Mesendoderm (in vitro differentiated cells): Measurements from ENCODE around the gene MEGF6.
A peak's percentile ranks its signal among the peaks of the same experiment; 100 is the strongest.

Source experiments
- DNase-seq: peaks from one replicate; pipeline ENCODE4 v3.0.0; 2013
- H2AK5ac ChIP-seq: 2 replicates; pipeline ENCODE4 v1.6.1; 2013; ENCODE audit warnings: low read length, inconsistent platforms
- H2BK120ac ChIP-seq: 2 replicates; pipeline ENCODE4 v1.6.1; 2013; ENCODE audit warnings: low read depth, mild to moderate bottlenecking, low read length, moderate library complexity, mixed read lengths
- H2BK15ac ChIP-seq: replicated peaks from 2 replicates; pipeline ENCODE4 v1.6.1; 2013; ENCODE audit warnings: low read depth, mild to moderate bottlenecking, moderate library complexity
- H2BK5ac ChIP-seq: 2 replicates; pipeline ENCODE4 v1.6.1; 2013; ENCODE audit warnings: low read length, inconsistent platforms
- H3K18ac ChIP-seq: 2 replicates; pipeline ENCODE4 v1.6.1; 2013; ENCODE audit warnings: mild to moderate bottlenecking, low read length, mixed read lengths
- H3K23ac ChIP-seq: one replicate; pipeline ENCODE4 v1.6.1; 2013; ENCODE audit warnings: low read length
- H3K27ac ChIP-seq: 2 replicates; pipeline ENCODE4 v1.5.1; 2013; ENCODE audit warnings: low read depth, mild to moderate bottlenecking, inconsistent platforms, low read length, moderate library complexity
- H3K27me3 ChIP-seq: 2 replicates; pipeline ENCODE4 v1.6.1; 2013; ENCODE audit warnings: low read length, control low read depth, mild to moderate bottlenecking, inconsistent platforms; ENCODE audit not compliant: insufficient read depth, poor library complexity
- H3K36me3 ChIP-seq: 2 replicates; pipeline ENCODE4 v1.6.1; 2013; ENCODE audit warnings: low read length, inconsistent platforms; ENCODE audit not compliant: control insufficient read depth, insufficient read depth
- H3K4ac ChIP-seq: one replicate; pipeline ENCODE4 v1.6.1; 2013; ENCODE audit warnings: low read depth, mild to moderate bottlenecking, low read length, moderate library complexity
- H3K4me1 ChIP-seq: 2 replicates; pipeline ENCODE4 v1.6.1; 2013; ENCODE audit warnings: low read depth, low read length, inconsistent platforms; ENCODE audit not compliant: control insufficient read depth
- H3K4me2 ChIP-seq: 2 replicates; pipeline ENCODE4 v1.6.1; 2013; ENCODE audit warnings: low read length
- H3K4me3 ChIP-seq: 2 replicates; pipeline ENCODE4 v1.5.1; 2013; ENCODE audit warnings: mild to moderate bottlenecking, low read length
- H3K56ac ChIP-seq: one replicate; pipeline ENCODE4 v1.6.1; 2013; ENCODE audit warnings: low read length
- H3K79me1 ChIP-seq: 2 replicates; pipeline ENCODE4 v1.6.1; 2013; ENCODE audit warnings: low read length, inconsistent platforms
- H3K79me2 ChIP-seq: 2 replicates; pipeline ENCODE4 v1.6.1; 2013; ENCODE audit warnings: mild to moderate bottlenecking, low read length; ENCODE audit not compliant: control insufficient read depth, insufficient read depth
- H3K9ac ChIP-seq: 2 replicates; pipeline ENCODE4 v1.6.1; 2013; ENCODE audit warnings: low read length, inconsistent platforms
- H4K5ac ChIP-seq: one replicate; pipeline ENCODE4 v1.6.1; 2013; ENCODE audit warnings: low read length
- H4K8ac ChIP-seq: one replicate; pipeline ENCODE4 v1.6.1; 2013; ENCODE audit warnings: low read depth, mild to moderate bottlenecking, control low read depth, low read length, moderate library complexity
- WGBS: extraction: QIAGEN DNeasy Blood & Tissue Kit; methylation state at CpG from one replicate; pipeline ENCODE4 v1.1.7; 2013; ENCODE audit warnings: low lambda C conversion rate, missing lambda C conversion rate; ENCODE audit not compliant: insufficient coverage; ENCODE audit errors: extremely low coverage; 5-methylcytosine and 5-hydroxymethylcytosine counted together

The MEGF6 gene

GRCh38 chr1:3548156-3548893 is 63.0 kb downstream of the MEGF6 start:
- Histone ChIP-seq H3K79me1 (no peaks in the 10 kb centered on the region), H2AK5ac (no peak overlapping the region), H3K79me2 (no peaks in the 10 kb centered on the region), H4K8ac (no peak overlapping the region), H3K4me2 (no peak overlapping the region), H3K4me1 (no peaks in the 10 kb centered on the region), H3K23ac (no peak overlapping the region), H3K4ac (no peak overlapping the region), H3K4me3 (no peak overlapping the region), H3K27me3 (no peaks in the 10 kb centered on the region), H3K18ac (no peak overlapping the region), H3K36me3 (no peaks in the 10 kb centered on the region), H3K56ac (no peak overlapping the region), H2BK5ac (no peak overlapping the region), H3K9ac (no peak overlapping the region), H2BK120ac (no peak overlapping the region), H4K5ac (no peak overlapping the region), H2BK15ac (no peak overlapping the region), H3K27ac (no peak overlapping the region)
- DNase-seq = peak; percentile 36
- WGBS = no CpG with 5 or more reads among the region's 24 CpGs

GRCh38 chr1:3547055-3548005 is 64.0 kb downstream of the MEGF6 start:
- Histone ChIP-seq H4K5ac (no peak overlapping the region), H3K56ac (peak overlapping the region; percentile 15), H3K79me2 (no peaks in the 10 kb centered on the region), H4K8ac (no peak overlapping the region), H3K27me3 (no peaks in the 10 kb centered on the region), H3K18ac (no peak overlapping the region), H2BK15ac (no peak overlapping the region), H3K4ac (no peak overlapping the region), H2AK5ac (no peak overlapping the region), H3K23ac (no peak overlapping the region), H3K79me1 (no peaks in the 10 kb centered on the region), H2BK120ac (no peak overlapping the region), H3K4me3 (no peak overlapping the region), H2BK5ac (no peak overlapping the region), H3K36me3 (no peaks in the 10 kb centered on the region), H3K27ac (no peak overlapping the region), H3K4me2 (no peak overlapping the region), H3K9ac (no peak overlapping the region), H3K4me1 (no peaks in the 10 kb centered on the region)
- WGBS = no CpG with 5 or more reads among the region's 38 CpGs
- DNase-seq = peak; percentile 63

- Histone ChIP-seq H2AK5ac (no peak overlapping the region), H3K4me1 (no peaks in the 10 kb centered on the region), H3K56ac (no peak overlapping the region), H3K27me3 (no peaks in the 10 kb centered on the region), H3K9ac (no peak overlapping the region), H3K27ac (no peak overlapping the region), H3K4me2 (no peak overlapping the region), H3K79me1 (no peaks in the 10 kb centered on the region), H3K4me3 (no peak overlapping the region), H3K79me2 (no peaks in the 10 kb centered on the region), H2BK5ac (no peak overlapping the region), H3K36me3 (no peaks in the 10 kb centered on the region), H4K5ac (no peak overlapping the region), H3K18ac (no peak overlapping the region), H4K8ac (no peak overlapping the region), H3K23ac (no peak overlapping the region), H3K4ac (no peak overlapping the region), H2BK120ac (no peak overlapping the region), H2BK15ac (no peak overlapping the region)
- DNase-seq = no peak
- no CpG with 5 or more reads among the region's 4 CpGs for WGBS
These were observed 65.3 kb downstream of the MEGF6 start for GRCh38 chr1:3546048-3546384.

DNA sequence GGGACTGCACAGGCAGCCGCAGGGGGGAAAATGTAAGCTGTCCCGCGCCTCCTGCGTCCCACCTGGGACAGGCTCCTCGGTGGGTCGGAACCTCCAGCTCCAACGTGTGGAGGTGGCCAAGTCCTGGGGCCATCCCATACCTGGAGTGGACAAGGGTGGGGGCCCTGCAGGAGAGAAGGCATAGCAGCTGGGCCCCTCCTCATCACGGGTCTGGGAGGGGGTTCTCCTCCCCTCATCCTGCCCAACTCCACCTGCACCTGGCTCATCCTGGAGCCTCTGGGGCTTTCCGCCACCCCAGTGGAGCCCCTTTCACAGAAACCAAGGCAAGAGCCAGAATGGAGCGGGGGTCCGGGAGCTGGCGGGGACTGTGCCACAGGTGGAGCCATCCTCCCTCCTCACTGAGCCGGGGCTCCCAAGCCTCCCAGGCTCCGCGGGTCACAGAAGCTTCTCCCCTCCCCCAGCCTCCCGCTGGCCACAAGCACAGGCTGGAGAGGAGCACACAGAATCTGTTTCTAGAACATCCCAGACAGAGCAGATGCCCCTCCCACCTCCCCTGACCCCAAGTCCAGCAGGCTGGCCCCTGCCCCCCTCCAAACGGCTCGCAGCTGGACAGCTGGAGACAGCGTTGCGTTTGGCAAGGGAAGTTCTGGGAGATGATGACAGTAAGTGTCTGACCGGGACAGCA is 65.8 kb downstream of the MEGF6 start:
- no peak overlapping the region for H3K56ac ChIP-seq
- no peak overlapping the region for H3K27ac ChIP-seq
- no peak overlapping the region for H2AK5ac ChIP-seq
- H3K4me2 ChIP-seq = no peak overlapping the region
- no peaks in the 10 kb centered on the region for H3K36me3 ChIP-seq
- no peaks in the 10 kb centered on the region for H3K79me1 ChIP-seq
- no peak overlapping the region for H3K4ac ChIP-seq
- no CpG with 5 or more reads among the region's 21 CpGs for WGBS
- no peaks in the 10 kb centered on the region for H3K79me2 ChIP-seq
- no peak overlapping the region for H2BK5ac ChIP-seq
- H3K4me1 ChIP-seq = no peaks in the 10 kb centered on the region
- H3K4me3 ChIP-seq = no peak overlapping the region
- H2BK15ac ChIP-seq = no peak overlapping the region
- H4K5ac ChIP-seq = no peak overlapping the region
- H3K18ac ChIP-seq = no peak overlapping the region
- no peaks in the 10 kb centered on the region for H3K27me3 ChIP-seq
- no peak overlapping the region for H2BK120ac ChIP-seq
- H3K23ac ChIP-seq = no peak overlapping the region
- H3K9ac ChIP-seq = no peak overlapping the region
- DNase-seq = no peak
- no peak overlapping the region for H4K8ac ChIP-seq

- Histone ChIP-seq H3K9ac (no peak overlapping the region), H3K27ac (no peak overlapping the region), H2BK120ac (no peak overlapping the region), H3K23ac (no peak overlapping the region), H3K4ac (no peak overlapping the region), H3K36me3 (no peaks in the 10 kb centered on the region), H4K5ac (no peak overlapping the region), H3K4me1 (no peaks in the 10 kb centered on the region), H3K56ac (no peak overlapping the region), H3K27me3 (no peaks in the 10 kb centered on the region), H4K8ac (no peak overlapping the region), H3K4me2 (no peak overlapping the region), H3K4me3 (no peak overlapping the region), H2BK5ac (no peak overlapping the region), H3K79me1 (no peaks in the 10 kb centered on the region), H3K79me2 (no peaks in the 10 kb centered on the region), H3K18ac (no peak overlapping the region), H2BK15ac (no peak overlapping the region), H2AK5ac (no peak overlapping the region)
- WGBS = no CpG with 5 or more reads among the region's 33 CpGs
- no peak for DNase-seq
These were observed 67.0 kb downstream of the MEGF6 start for GRCh38 chr1:3544040-3544977.
